Ovary (tissue), 9 donors: ENCODE measurements around the gene SLFN11. TPM values are rescaled to one million over a fixed set of nuclear protein-coding genes. Genes with fewer than 3 reads are reported as not detected.

Experiments used
- DNase-seq, 5 donors: peaks; one replicate each; pipeline ENCODE4 v3.0.0-alpha.2; 2019 to 2020
- H3K27ac ChIP-seq, 2 donors: fragments of 200-600 bp; one replicate each; pipeline versions ENCODE4 v1.5.1 to v1.8.0; 2019 to 2022
- H3K27me3 ChIP-seq: fragments of 200-600 bp; one replicate; pipeline ENCODE4 v1.8.0; 2022
- H3K36me3 ChIP-seq: fragments of 200-600 bp; sonication (generic); one replicate; pipeline ENCODE4 v1.5.1; 2019
- H3K4me1 ChIP-seq: one replicate; pipeline ENCODE4 v1.8.1; 2013; ENCODE audit warnings: mild to moderate bottlenecking, moderate library complexity; ENCODE audit not compliant: insufficient read depth
- H3K4me3 ChIP-seq: fragments of 200-600 bp; sonication (generic); one replicate; pipeline ENCODE4 v1.5.1; 2017
- H3K9me3 ChIP-seq, 2 donors: fragments of 200-600 bp in 1 of 2; sonication (generic) in 1 of 2; one replicate each; pipeline versions ENCODE4 v1.5.1 to v1.8.1; 2013 to 2019; ENCODE audit warnings: mild to moderate bottlenecking in 1 of 2, moderate library complexity in 1 of 2
- EP300 ChIP-seq: sonication (generic); formaldehyde crosslinking; IDR thresholded peaks from one replicate; pipeline ENCODE4 v1.6.1; 2017; ENCODE audit warnings: antibody characterized with exemption
- POLR2A ChIP-seq: fragments of 450-650 bp; IDR thresholded peaks from one replicate; pipeline ENCODE4 v1.6.1; 2017; ENCODE audit warnings: antibody characterized with exemption, mild to moderate bottlenecking, moderate library complexity
- WGBS, 3 donors: extraction: QIAGEN DNeasy Blood & Tissue Kit in 1 of 3; methylation state at CpG; one replicate each; pipeline versions ENCODE4 v1.1.5 to v1.1.7; 2013 to 2017; 5-methylcytosine and 5-hydroxymethylcytosine counted together
- intact Hi-C, 4 donors: fragments of 100-400 bp; cut with DNase I; formaldehyde crosslinking; loops; one replicate each; pipeline versions ENCODE4 v1.11.0 to v1.15.1; 2022 to 2023
- polyA plus RNA-seq, 2 donors: library from polyadenylated mRNA; stranded (reverse); fragments of 200-250 nt in 1 of 2; fragments of 350-450 nt in 1 of 2; fragmentation: Illumina TruSeq in 1 of 2; extraction: RNeasy Lipid Tissue Mini Kit (QIAGEN cat#74804) in 1 of 2; gene quantifications; one replicate each; pipeline ENCODE4 v1.2.3, GENCODE V29; 2013 to 2014
- total RNA-seq, 7 donors: library from RNA; depleted of rRNA in 2 of 7; stranded (reverse); fragments of >200 nt in 2 of 7; fragmentation: NEBNext Ultra II Directional in 3 of 7; extraction: Animal tissue kit (Norgen Biotek cat#: 25700) in 3 of 7; gene quantifications; one replicate each; pipeline versions ENCODE4 v1.1.0 to v1.2.4, GENCODE V29; 2016 to 2023
- TF ChIP-seq, protein P1 (sequence below), 3 donors: fragments of 450-650 bp in 2 of 3; fragments of 200-600 bp in 1 of 3; IDR thresholded peaks; one replicate each; pipeline versions ENCODE4 v1.5.1 to v1.8.0; 2016 to 2022; ENCODE audit warnings: antibody characterized with exemption in 3 of 3, mild to moderate bottlenecking in 1 of 3
- donor health status: DM: no; HTN: no; CAD: no; lungs with moderate emphysema.
- donor health status: DM: no; HTN: no; CAD: no.
- donor health status: Bipolar disorder and iron deficiency.
- donor health status: DM: yes; HTN: yes; CAD: no.
- donor health status: DM: no; HTN: no; CAD: no.
- donor health status: DM: yes; HTN: yes; CAD: no.

Gene SLFN11
- total and polyA plus RNA-seq, 9 donors = 9.6 to 75.0 (median 40.8) TPM

GRCh38 chr17:35374766-35375344 is 1.4 kb upstream of the SLFN11 start:
- Histone ChIP-seq H3K27ac (peak overlapping the region; percentile 95 to 98), H3K27me3 (no peaks in the 10 kb centered on the region), H3K4me3 (peak overlapping the region; percentile 78), H3K9me3 (no peaks in the 10 kb centered on the region), H3K36me3 (no peaks in the 10 kb centered on the region), H3K4me1 (no peaks in the 10 kb centered on the region)
- intact Hi-C loops = loop anchor here in 1 of 4 donors (2.0 kb wide), 1 partner anchor 60 kb away; no protein-coding TSS in a partner anchor
- TF ChIP-seq, protein P1, sequence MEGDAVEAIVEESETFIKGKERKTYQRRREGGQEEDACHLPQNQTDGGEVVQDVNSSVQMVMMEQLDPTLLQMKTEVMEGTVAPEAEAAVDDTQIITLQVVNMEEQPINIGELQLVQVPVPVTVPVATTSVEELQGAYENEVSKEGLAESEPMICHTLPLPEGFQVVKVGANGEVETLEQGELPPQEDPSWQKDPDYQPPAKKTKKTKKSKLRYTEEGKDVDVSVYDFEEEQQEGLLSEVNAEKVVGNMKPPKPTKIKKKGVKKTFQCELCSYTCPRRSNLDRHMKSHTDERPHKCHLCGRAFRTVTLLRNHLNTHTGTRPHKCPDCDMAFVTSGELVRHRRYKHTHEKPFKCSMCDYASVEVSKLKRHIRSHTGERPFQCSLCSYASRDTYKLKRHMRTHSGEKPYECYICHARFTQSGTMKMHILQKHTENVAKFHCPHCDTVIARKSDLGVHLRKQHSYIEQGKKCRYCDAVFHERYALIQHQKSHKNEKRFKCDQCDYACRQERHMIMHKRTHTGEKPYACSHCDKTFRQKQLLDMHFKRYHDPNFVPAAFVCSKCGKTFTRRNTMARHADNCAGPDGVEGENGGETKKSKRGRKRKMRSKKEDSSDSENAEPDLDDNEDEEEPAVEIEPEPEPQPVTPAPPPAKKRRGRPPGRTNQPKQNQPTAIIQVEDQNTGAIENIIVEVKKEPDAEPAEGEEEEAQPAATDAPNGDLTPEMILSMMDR (IDR thresholded peaks at IDR 0.05) = no peak
- no peak for TF ChIP-seq POLR2A
- TF ChIP-seq EP300 = no peak
- WGBS, 3 donors = 17 to 39% (median 20%) methylated on average over 3 of the region's 3 CpGs
- no peak for DNase-seq

DNA sequence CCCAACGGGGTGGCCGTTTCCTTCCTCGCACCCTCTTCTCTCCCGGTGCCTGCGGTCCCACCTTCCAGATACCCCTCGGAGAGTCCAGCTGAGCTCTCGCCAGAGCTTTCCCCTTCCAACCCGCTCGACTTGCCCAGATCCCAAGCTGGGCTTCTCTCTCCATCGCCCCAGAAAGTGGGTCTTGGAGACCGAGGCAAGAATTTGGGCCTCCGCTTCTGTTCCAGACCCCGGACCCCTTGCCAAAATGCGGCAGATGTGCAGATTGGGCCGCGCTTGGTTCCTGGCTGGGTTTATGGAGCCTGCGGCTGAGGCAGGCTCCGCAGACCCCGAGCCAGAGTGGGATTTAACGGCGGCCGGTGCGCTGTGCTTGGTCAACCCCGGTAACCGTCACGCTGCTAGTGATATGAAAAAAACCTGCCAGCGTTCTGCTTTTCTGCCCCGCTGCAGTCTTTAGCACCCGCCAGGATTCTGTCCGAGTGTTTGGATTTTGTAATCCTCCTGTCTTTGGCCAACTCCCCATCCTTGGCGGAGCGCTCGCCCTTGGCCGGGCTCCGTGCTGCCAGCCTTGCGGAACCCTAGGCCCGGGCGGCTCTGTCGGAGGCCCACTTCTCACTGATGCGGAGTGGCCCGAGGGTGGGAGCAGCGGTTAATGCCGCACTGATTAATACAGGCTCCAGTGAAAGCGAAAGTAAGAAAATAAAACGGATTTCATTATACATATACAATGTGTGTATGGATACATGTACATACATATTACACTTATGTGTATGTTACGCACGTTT is 754 bp upstream of the SLFN11 start:
- Histone ChIP-seq H3K27ac (peak overlapping the region; percentile 95 to 98), H3K4me3 (peak overlapping the region; percentile 78), H3K27me3 (no peaks in the 10 kb centered on the region), H3K4me1 (no peaks in the 10 kb centered on the region), H3K36me3 (no peaks in the 10 kb centered on the region), H3K9me3 (no peaks in the 10 kb centered on the region)
- peak; percentile 58 to 80 (median 73) for DNase-seq
- TF ChIP-seq POLR2A (no peak), EP300 (no peak)
- TF ChIP-seq, protein P1 (IDR thresholded peaks at IDR 0.05) = no peak
- 0 to 1% (median 0%) methylated on average over 43 to 47 of the region's 47 CpGs for WGBS, 3 donors
- intact Hi-C loops = loop anchor here in 1 of 4 donors (2.0 kb wide), 1 partner anchor 61 kb away; no protein-coding TSS in a partner anchor

DNA sequence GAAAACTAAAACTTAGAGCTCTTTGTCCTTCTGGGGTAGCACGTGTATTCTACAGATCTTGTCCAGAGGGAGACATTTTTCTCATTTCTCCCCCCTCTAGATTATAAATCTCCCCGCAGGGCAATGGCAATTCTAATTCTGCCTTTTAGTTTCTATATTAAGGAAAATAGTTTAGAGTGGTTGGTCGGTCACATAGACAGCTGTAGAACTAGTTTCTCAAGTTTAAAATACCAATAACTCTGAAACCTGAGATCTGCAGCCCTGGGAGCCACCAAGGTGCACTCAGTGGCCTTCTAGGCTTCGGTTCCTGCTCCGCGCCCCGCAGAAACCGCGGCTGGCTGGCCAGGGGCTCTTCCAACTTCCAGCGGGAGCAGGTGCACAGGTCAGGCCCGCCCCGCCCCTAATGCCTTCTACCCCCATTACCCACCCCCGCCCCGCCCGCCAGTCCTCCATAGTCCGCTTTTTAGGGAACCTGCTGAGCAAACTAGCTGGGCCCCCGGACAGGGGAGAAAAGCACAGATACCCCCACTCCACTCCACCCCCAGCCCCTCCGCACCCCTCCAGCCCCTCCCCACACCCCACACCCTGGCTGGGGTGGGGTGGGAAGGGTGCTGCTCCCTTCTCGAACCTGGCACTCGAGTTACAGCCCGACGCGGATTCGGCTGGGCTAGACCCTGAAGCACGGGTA is 431 bp downstream of the SLFN11 start:
- 1 to 5% (median 2%) methylated on average over 22 to 25 of the region's 25 CpGs for WGBS, 3 donors
- Histone ChIP-seq H3K4me3 (peak overlapping the region; percentile 78), H3K9me3 (no peaks in the 10 kb centered on the region), H3K36me3 (no peaks in the 10 kb centered on the region), H3K27me3 (no peaks in the 10 kb centered on the region), H3K4me1 (no peaks in the 10 kb centered on the region), H3K27ac (peak overlapping the region; percentile 95 to 98)
- peak in 4 of 5 donors; percentile 28 to 61 (median 50) for DNase-seq
- TF ChIP-seq EP300 = no peak
- TF ChIP-seq POLR2A = no peak
- intact Hi-C loops = no loop called here

GRCh38 chr17:35371934-35372333 is 1.5 kb downstream of the SLFN11 start:
- intact Hi-C loops = no loop called here
- H3K9me3 ChIP-seq = no peaks in the 10 kb centered on the region

More at GRCh38 chr17:35371934-35372333, 1.5 kb downstream of the SLFN11 start:
- no peak overlapping the region for H3K4me3 ChIP-seq
- 69 to 87% (median 83%) methylated on average over 3 of the region's 3 CpGs for WGBS, 3 donors
- TF ChIP-seq, protein P1 (IDR thresholded peaks at IDR 0.05) = no peak
- TF ChIP-seq POLR2A = no peak
- no peak for TF ChIP-seq EP300
- H3K4me1 ChIP-seq = no peaks in the 10 kb centered on the region
- no peaks in the 10 kb centered on the region for H3K36me3 ChIP-seq
- H3K27ac ChIP-seq = no peak overlapping the region
- H3K27me3 ChIP-seq = no peaks in the 10 kb centered on the region
- DNase-seq = no peak
